HL-60 (cell line): Measurements from ENCODE around the gene KATNB1.

ENCODE experiments used
- POLR2AphosphoS5 ChIP-seq: IDR thresholded peaks from 2 replicates; pipeline ENCODE4 v1.6.1; 2012; ENCODE audit warnings: low read depth
- TF ChIP-seq, protein P1 (sequence below): IDR thresholded peaks from one replicate; pipeline ENCODE4 v1.5.1; 2011; ENCODE audit warnings: low read length, control low read depth, inconsistent platforms; ENCODE audit not compliant: insufficient read depth

DNA sequence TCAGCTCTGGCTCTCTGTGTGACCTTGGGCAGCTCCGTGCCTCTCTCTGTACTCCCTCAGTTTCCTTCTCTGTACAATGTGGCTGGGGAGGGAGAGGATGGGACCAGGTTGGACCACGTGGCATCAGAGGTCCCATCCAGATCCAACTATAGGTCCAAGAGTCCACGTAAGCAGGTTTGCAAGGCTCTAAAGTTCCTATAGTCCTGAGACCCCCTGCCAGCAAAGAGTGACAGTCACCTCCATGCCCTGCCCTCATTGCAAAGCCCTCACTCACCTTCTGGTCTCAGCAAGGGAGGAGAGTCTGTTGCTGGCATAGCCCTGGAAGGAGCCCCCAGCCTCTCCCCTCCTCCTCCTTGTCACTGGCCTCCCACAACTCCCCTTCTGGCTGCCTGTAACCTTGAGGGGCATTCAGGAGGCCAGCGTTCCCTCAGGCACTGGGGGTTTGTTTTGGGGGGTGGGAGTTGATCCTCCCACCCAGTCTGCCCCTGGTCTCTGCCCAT is 47.0 kb upstream of the KATNB1 start:
- TF ChIP-seq, protein P1, sequence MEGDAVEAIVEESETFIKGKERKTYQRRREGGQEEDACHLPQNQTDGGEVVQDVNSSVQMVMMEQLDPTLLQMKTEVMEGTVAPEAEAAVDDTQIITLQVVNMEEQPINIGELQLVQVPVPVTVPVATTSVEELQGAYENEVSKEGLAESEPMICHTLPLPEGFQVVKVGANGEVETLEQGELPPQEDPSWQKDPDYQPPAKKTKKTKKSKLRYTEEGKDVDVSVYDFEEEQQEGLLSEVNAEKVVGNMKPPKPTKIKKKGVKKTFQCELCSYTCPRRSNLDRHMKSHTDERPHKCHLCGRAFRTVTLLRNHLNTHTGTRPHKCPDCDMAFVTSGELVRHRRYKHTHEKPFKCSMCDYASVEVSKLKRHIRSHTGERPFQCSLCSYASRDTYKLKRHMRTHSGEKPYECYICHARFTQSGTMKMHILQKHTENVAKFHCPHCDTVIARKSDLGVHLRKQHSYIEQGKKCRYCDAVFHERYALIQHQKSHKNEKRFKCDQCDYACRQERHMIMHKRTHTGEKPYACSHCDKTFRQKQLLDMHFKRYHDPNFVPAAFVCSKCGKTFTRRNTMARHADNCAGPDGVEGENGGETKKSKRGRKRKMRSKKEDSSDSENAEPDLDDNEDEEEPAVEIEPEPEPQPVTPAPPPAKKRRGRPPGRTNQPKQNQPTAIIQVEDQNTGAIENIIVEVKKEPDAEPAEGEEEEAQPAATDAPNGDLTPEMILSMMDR, result no peak
- TF ChIP-seq POLR2AphosphoS5, result no peak
